Ishikawa (cell line): ENCODE measurements around the gene TNPO3.
A peak's percentile ranks its signal among the peaks of the same experiment; 100 is the strongest.

ENCODE experiments used
- CEBPB ChIP-seq: IDR thresholded peaks from 2 replicates; pipeline ENCODE4 v1.6.1; 2012
- CREB1 ChIP-seq: IDR thresholded peaks from 2 replicates; pipeline ENCODE4 v1.6.1; 2012; ENCODE audit warnings: low read depth
- EGR1 ChIP-seq: IDR thresholded peaks from 2 replicates; pipeline ENCODE4 v1.6.1; 2012
- EP300 ChIP-seq: IDR thresholded peaks from 2 replicates; pipeline ENCODE4 v1.6.1; 2012; ENCODE audit warnings: borderline replicate concordance
- FOXM1 ChIP-seq: IDR thresholded peaks from 2 replicates; pipeline ENCODE4 v1.6.1; 2012; ENCODE audit warnings: low read depth, borderline replicate concordance
- MAX ChIP-seq: IDR thresholded peaks from 2 replicates; pipeline ENCODE4 v1.6.1; 2012
- NFIC ChIP-seq: IDR thresholded peaks from 2 replicates; pipeline ENCODE4 v1.6.1; 2012
- RAD21 ChIP-seq: IDR thresholded peaks from 2 replicates; pipeline ENCODE4 v1.6.1; 2012; ENCODE audit warnings: low read depth
- REST ChIP-seq: IDR thresholded peaks from 2 replicates; pipeline ENCODE4 v1.6.1; 2012; ENCODE audit warnings: low read depth, mild to moderate bottlenecking
- TAF1 ChIP-seq: IDR thresholded peaks from 2 replicates; pipeline ENCODE4 v1.6.1; 2012; ENCODE audit warnings: low read depth, mild to moderate bottlenecking
- TCF12 ChIP-seq: IDR thresholded peaks from 2 replicates; pipeline ENCODE4 v1.6.1; 2012; ENCODE audit warnings: low read depth
- TEAD4 ChIP-seq: IDR thresholded peaks from 2 replicates; pipeline ENCODE4 v1.6.1; 2012
- YY1 ChIP-seq: IDR thresholded peaks from 2 replicates; pipeline ENCODE4 v1.6.1; 2012; ENCODE audit warnings: low read depth
- ZBTB7A ChIP-seq: IDR thresholded peaks from 2 replicates; pipeline ENCODE4 v1.6.1; 2012; ENCODE audit warnings: low read depth
- TF ChIP-seq, protein P1 (sequence below): IDR thresholded peaks from 2 replicates; pipeline ENCODE4 v1.6.1; 2012

TNPO3 gene

GRCh38 chr7:128982105-128982504, 72.8 kb downstream of the TNPO3 start:
- TF ChIP-seq CEBPB (no peak), RAD21 (no peak)
- TF ChIP-seq, protein P1, sequence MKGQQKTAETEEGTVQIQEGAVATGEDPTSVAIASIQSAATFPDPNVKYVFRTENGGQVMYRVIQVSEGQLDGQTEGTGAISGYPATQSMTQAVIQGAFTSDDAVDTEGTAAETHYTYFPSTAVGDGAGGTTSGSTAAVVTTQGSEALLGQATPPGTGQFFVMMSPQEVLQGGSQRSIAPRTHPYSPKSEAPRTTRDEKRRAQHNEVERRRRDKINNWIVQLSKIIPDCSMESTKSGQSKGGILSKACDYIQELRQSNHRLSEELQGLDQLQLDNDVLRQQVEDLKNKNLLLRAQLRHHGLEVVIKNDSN: no peak

DNA sequence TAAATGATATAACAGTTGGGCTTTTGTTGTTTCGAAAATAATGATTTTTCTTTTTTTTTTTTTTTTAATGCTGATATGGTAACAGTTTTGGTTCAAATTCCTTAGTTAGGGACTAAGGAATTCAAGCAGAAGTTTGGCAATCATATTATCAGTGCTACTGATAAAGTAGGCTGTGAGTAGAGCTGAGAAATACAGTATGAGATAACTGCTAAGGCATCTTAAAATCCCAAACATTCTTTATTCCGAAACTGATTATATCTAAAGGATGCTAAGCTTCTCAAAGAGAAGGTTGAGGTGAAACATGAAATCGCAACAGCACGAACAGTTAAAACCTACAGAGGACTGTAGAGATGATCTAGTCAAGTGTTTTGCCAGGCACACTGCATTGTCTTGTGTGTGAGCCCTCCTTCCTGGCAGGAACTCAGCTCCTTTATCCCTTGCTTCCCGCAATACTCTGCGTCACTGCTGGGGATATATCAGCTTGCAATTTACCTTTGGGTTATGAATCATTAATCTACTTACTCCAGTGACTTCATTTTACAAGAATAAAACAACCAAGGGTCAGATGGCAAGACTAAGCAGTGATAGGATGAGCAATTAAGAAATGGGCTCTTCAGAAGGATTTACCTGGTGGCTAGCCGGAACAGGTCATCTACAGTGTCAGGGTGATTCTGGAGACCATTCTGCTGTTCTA, 80.5 kb downstream of the TNPO3 start:
- TF ChIP-seq NFIC (no peak), CREB1 (no peak), TEAD4 (no peak), EP300 (no peak), TAF1 (no peak), YY1 (no peak), EGR1 (no peak), RAD21 (no peak), MAX (no peak), REST (no peak), TCF12 (no peak), FOXM1 (no peak), ZBTB7A (no peak), CEBPB (no peak)
- TF ChIP-seq, protein P1: no peak

- TF ChIP-seq CREB1: no peak
- no peak for TF ChIP-seq MAX
Measured at GRCh38 chr7:128968624-128969023, 86.3 kb downstream of the TNPO3 start.

- no peak for TF ChIP-seq CEBPB
- TF ChIP-seq MAX: no peak
- no peak for TF ChIP-seq EGR1
- no peak for TF ChIP-seq CREB1
- TF ChIP-seq, protein P1: no peak
- no peak for TF ChIP-seq TAF1
- TF ChIP-seq REST: no peak
- no peak for TF ChIP-seq RAD21
- no peak for TF ChIP-seq ZBTB7A
- no peak for TF ChIP-seq EP300
- TF ChIP-seq YY1: no peak
- TF ChIP-seq TCF12: no peak
- no peak for TF ChIP-seq FOXM1
- no peak for TF ChIP-seq TEAD4
- TF ChIP-seq NFIC: no peak
Measured at GRCh38 chr7:128963327-128963757, 91.6 kb downstream of the TNPO3 start.

- no peak for TF ChIP-seq REST
- TF ChIP-seq EGR1: peak; percentile 45; the same call in 1 of the 2 replicates
Measured at GRCh38 chr7:128962899-128963298, 92.0 kb downstream of the TNPO3 start.
